Mesenchymal stem cell (in vitro differentiated cells and primary cell): ENCODE data around the gene PROSER2.
A peak's percentile ranks its signal among the peaks of the same experiment; 100 is the strongest.

Source experiments
- DNase-seq: peaks from one replicate; pipeline ENCODE4 v3.0.0-alpha.2; 2013
- H2AFZ ChIP-seq: one replicate; pipeline ENCODE4 v1.6.1; 2013; ENCODE audit warnings: low read depth, mild to moderate bottlenecking, control low read depth, inconsistent platforms, low read length, moderate library complexity
- H2AK5ac ChIP-seq: 2 replicates; pipeline ENCODE4 v1.6.1; 2013; ENCODE audit warnings: low read length, moderate library complexity, mild to moderate bottlenecking, inconsistent platforms; ENCODE audit not compliant: severe bottlenecking
- H2BK120ac ChIP-seq: one replicate; pipeline ENCODE4 v1.6.1; 2013; ENCODE audit warnings: low read depth, mild to moderate bottlenecking, inconsistent platforms, low read length, moderate library complexity
- H2BK12ac ChIP-seq, 2 experiments: one replicate each; pipeline ENCODE4 v1.6.1; 2013; ENCODE audit warnings: inconsistent platforms in 2 of 2, low read length in 2 of 2, mild to moderate bottlenecking in 2 of 2, moderate library complexity in 2 of 2, control low read depth in 1 of 2
- H2BK15ac ChIP-seq: one replicate; pipeline ENCODE4 v1.6.1; 2013; ENCODE audit warnings: mild to moderate bottlenecking, low read depth, inconsistent platforms; ENCODE audit not compliant: poor library complexity, severe bottlenecking
- H2BK5ac ChIP-seq: 2 replicates; pipeline ENCODE4 v1.6.1; 2013; ENCODE audit warnings: low read depth, mild to moderate bottlenecking, low read length, control low read depth, inconsistent platforms; ENCODE audit not compliant: poor library complexity, severe bottlenecking
- H3K14ac ChIP-seq, 2 experiments: one replicate each; pipeline ENCODE4 v1.6.1; 2013; ENCODE audit warnings: inconsistent platforms in 2 of 2, low read length in 2 of 2, control low read depth in 1 of 2, mild to moderate bottlenecking in 1 of 2, moderate library complexity in 1 of 2
- H3K18ac ChIP-seq, 2 experiments: one replicate each; pipeline ENCODE4 v1.6.1; 2013; ENCODE audit warnings: inconsistent platforms in 2 of 2, low read length in 2 of 2, control low read depth in 1 of 2, low read depth in 1 of 2, mild to moderate bottlenecking in 1 of 2
- H3K23ac ChIP-seq, 2 experiments: one replicate each; pipeline ENCODE4 v1.6.1; 2013; ENCODE audit warnings: inconsistent platforms in 2 of 2, low read length in 2 of 2, mild to moderate bottlenecking in 2 of 2, moderate library complexity in 2 of 2, control low read depth in 1 of 2
- H3K27ac ChIP-seq: 2 replicates; pipeline ENCODE4 v1.5.1; 2013; ENCODE audit warnings: mild to moderate bottlenecking, moderate library complexity, low read length, control low read depth, inconsistent platforms; ENCODE audit not compliant: poor library complexity, severe bottlenecking
- H3K27me3 ChIP-seq, 2 experiments: 2 replicates each; pipeline versions ENCODE4 v1.6.1 to v1.7.0; 2013; ENCODE audit warnings: low read length in 2 of 2, mild to moderate bottlenecking in 2 of 2, moderate library complexity in 2 of 2, control low read depth in 1 of 2, inconsistent platforms in 1 of 2; ENCODE audit not compliant: control insufficient read depth in 1 of 2, insufficient read depth in 1 of 2
- H3K36me3 ChIP-seq, 2 experiments: 2 replicates each; pipeline versions ENCODE4 v1.6.1 to v1.7.0; 2013; ENCODE audit warnings: low read length in 2 of 2, control low read depth in 1 of 2, inconsistent platforms in 1 of 2, low read depth in 1 of 2, mild to moderate bottlenecking in 1 of 2; ENCODE audit not compliant: insufficient read depth in 2 of 2, control insufficient read depth in 1 of 2
- H3K4ac ChIP-seq, 2 experiments: one replicate each; pipeline ENCODE4 v1.6.1; 2013; ENCODE audit warnings: inconsistent platforms in 2 of 2, low read length in 2 of 2, mild to moderate bottlenecking in 2 of 2, moderate library complexity in 2 of 2, control low read depth in 1 of 2, low read depth in 1 of 2
- H3K4me1 ChIP-seq: 2 replicates; pipeline ENCODE4 v1.6.1; 2013; ENCODE audit warnings: low read depth, low read length, control low read depth; ENCODE audit not compliant: control insufficient read depth, insufficient read depth
- H3K4me2 ChIP-seq: 2 replicates; pipeline ENCODE4 v1.6.1; 2013; ENCODE audit warnings: low read length, mild to moderate bottlenecking, inconsistent platforms; ENCODE audit not compliant: poor library complexity, severe bottlenecking
- H3K4me3 ChIP-seq, 2 experiments: 2 replicates each; pipeline versions ENCODE4 v1.5.1 to v1.7.0; 2013; ENCODE audit warnings: low read length in 2 of 2, mild to moderate bottlenecking in 2 of 2, control low read depth in 1 of 2, low read depth in 1 of 2; ENCODE audit not compliant: insufficient read depth in 1 of 2
- H3K79me1 ChIP-seq: replicated peaks from 2 replicates; pipeline ENCODE4 v1.6.1; 2013; ENCODE audit warnings: mild to moderate bottlenecking, control low read depth, low read length, inconsistent platforms; ENCODE audit not compliant: poor library complexity, severe bottlenecking
- H3K9ac ChIP-seq: 2 replicates; pipeline ENCODE4 v1.7.0; 2013; ENCODE audit warnings: mild to moderate bottlenecking, low read length, moderate library complexity
- H3K9me3 ChIP-seq: 2 replicates; pipeline ENCODE4 v1.7.0; 2013; ENCODE audit warnings: mild to moderate bottlenecking, low read length; ENCODE audit not compliant: control insufficient read depth
- H4K8ac ChIP-seq: one replicate; pipeline ENCODE4 v1.6.1; 2013; ENCODE audit warnings: inconsistent platforms, mild to moderate bottlenecking, low read length, moderate library complexity
- H4K91ac ChIP-seq: one replicate; pipeline ENCODE4 v1.6.1; 2013; ENCODE audit warnings: mild to moderate bottlenecking, low read length, inconsistent platforms
- WGBS: methylation state at CpG from one replicate; pipeline ENCODE4 v1.1.7; 2013; ENCODE audit warnings: mixed read lengths; 5-methylcytosine and 5-hydroxymethylcytosine counted together

The PROSER2 gene

GRCh38 chr10:11906714-11907113 is 83.6 kb downstream of the PROSER2 start:
- Histone ChIP-seq H3K14ac (no peak overlapping the region), H3K4ac (no peak overlapping the region), H3K79me1 (no peaks in the 10 kb centered on the region), H3K23ac (no peak overlapping the region), H3K36me3 (no peaks in the 10 kb centered on the region), H3K27me3 (peaks cover 0 to 18% of the 10 kb centered on the region in 2 experiments), H3K4me1 (peaks cover 13% of the 10 kb centered on the region), H2BK120ac (no peak overlapping the region), H3K9me3 (no peaks in the 10 kb centered on the region), H2BK15ac (no peak overlapping the region), H3K18ac (no peak overlapping the region), H3K9ac (no peak overlapping the region), H4K8ac (no peak overlapping the region), H2AK5ac (no peak overlapping the region), H2BK12ac (no peak overlapping the region), H3K4me3 (no peak overlapping the region), H4K91ac (no peak overlapping the region), H3K4me2 (no peak overlapping the region), H2AFZ (no peak overlapping the region), H3K27ac (no peak overlapping the region), H2BK5ac (no peak overlapping the region)
- no peak for DNase-seq
- WGBS: 93% methylated on average over 8 of the region's 8 CpGs

- H3K4ac ChIP-seq: no peak overlapping the region
- no peak overlapping the region for H2BK15ac ChIP-seq
- no peaks in the 10 kb centered on the region for H3K9me3 ChIP-seq
- no peak overlapping the region for H2BK120ac ChIP-seq
- H3K27me3 ChIP-seq: peaks cover 0 to 13% of the 10 kb centered on the region in 2 experiments
- H2AK5ac ChIP-seq: no peak overlapping the region
- H2BK12ac ChIP-seq: no peak overlapping the region
- no peak overlapping the region for H3K4me3 ChIP-seq
- H2BK5ac ChIP-seq: no peak overlapping the region
- peaks cover 6% of the 10 kb centered on the region for H3K4me1 ChIP-seq
- no peak overlapping the region for H3K27ac ChIP-seq
- no peak overlapping the region for H4K91ac ChIP-seq
- H3K14ac ChIP-seq: no peak overlapping the region
- no peak overlapping the region for H3K4me2 ChIP-seq
- no peak overlapping the region for H4K8ac ChIP-seq
- 92% methylated on average over 18 of the region's 18 CpGs for WGBS
- no peak overlapping the region for H2AFZ ChIP-seq
- no peak overlapping the region for H3K9ac ChIP-seq
- no peaks in the 10 kb centered on the region for H3K36me3 ChIP-seq
- no peak overlapping the region for H3K23ac ChIP-seq
- no peak for DNase-seq
- no peaks in the 10 kb centered on the region for H3K79me1 ChIP-seq
- no peak overlapping the region for H3K18ac ChIP-seq
Observed at GRCh38 chr10:11907914-11908313, 84.8 kb downstream of the PROSER2 start.

GRCh38 chr10:11908536-11908935 is 85.4 kb downstream of the PROSER2 start:
- no peak for DNase-seq
- Histone ChIP-seq H3K14ac (no peak overlapping the region), H2BK120ac (no peak overlapping the region), H3K79me1 (no peaks in the 10 kb centered on the region), H3K4ac (no peak overlapping the region), H3K27me3 (peaks cover 0 to 18% of the 10 kb centered on the region in 2 experiments), H3K9ac (no peak overlapping the region), H2AK5ac (no peak overlapping the region), H2BK5ac (no peak overlapping the region), H4K91ac (no peak overlapping the region), H3K18ac (no peak overlapping the region), H2BK15ac (no peak overlapping the region), H3K27ac (no peak overlapping the region), H2AFZ (no peak overlapping the region), H3K4me2 (no peak overlapping the region), H3K4me3 (no peak overlapping the region), H3K23ac (no peak overlapping the region), H3K36me3 (no peaks in the 10 kb centered on the region), H4K8ac (no peak overlapping the region), H3K4me1 (peaks cover 6% of the 10 kb centered on the region), H3K9me3 (no peaks in the 10 kb centered on the region), H2BK12ac (no peak overlapping the region)
- WGBS: 90% methylated on average over 10 of the region's 10 CpGs

GRCh38 chr10:11908991-11909390 is 85.8 kb downstream of the PROSER2 start:
- H4K8ac ChIP-seq: no peak overlapping the region
- H3K79me1 ChIP-seq: no peaks in the 10 kb centered on the region
- no peak for DNase-seq

More at GRCh38 chr10:11908991-11909390, 85.8 kb downstream of the PROSER2 start:
- no peak overlapping the region for H2AK5ac ChIP-seq
- no peak overlapping the region for H3K4ac ChIP-seq
- peak overlapping the region; percentile 38 for H2BK15ac ChIP-seq
- peaks cover 0 to 18% of the 10 kb centered on the region in 2 experiments for H3K27me3 ChIP-seq
- H3K27ac ChIP-seq: no peak overlapping the region
- H2BK5ac ChIP-seq: no peak overlapping the region
- H3K36me3 ChIP-seq: no peaks in the 10 kb centered on the region
- no peak overlapping the region for H3K9ac ChIP-seq
- H3K23ac ChIP-seq: no peak overlapping the region
- 94% methylated on average over 11 of the region's 11 CpGs for WGBS
- no peaks in the 10 kb centered on the region for H3K9me3 ChIP-seq
- no peak overlapping the region for H3K4me2 ChIP-seq
- peaks cover 6% of the 10 kb centered on the region for H3K4me1 ChIP-seq
- H4K91ac ChIP-seq: no peak overlapping the region
- H3K4me3 ChIP-seq: no peak overlapping the region
- no peak overlapping the region for H2BK12ac ChIP-seq
- H2AFZ ChIP-seq: no peak overlapping the region
- H2BK120ac ChIP-seq: no peak overlapping the region
- no peak overlapping the region for H3K18ac ChIP-seq
- no peak overlapping the region for H3K14ac ChIP-seq
